Uterus (tissue), 4 donors: ENCODE data around the gene THRAP3. TPM values are rescaled to one million over a fixed set of nuclear protein-coding genes. Genes with fewer than 3 reads are reported as not detected.
"Not testable (repeated sequence)": the region's sequence is repeated elsewhere in the genome, so short reads cannot be mapped to it uniquely, and the experiment has no call there.

Experiments used
- DNase-seq, 2 donors: peaks; one replicate each; pipeline ENCODE4 v3.0.0-alpha.2; 2019 to 2020
- H3K27ac ChIP-seq, 2 donors: fragments of 200-600 bp; sonication (generic); 1 replicate in 1 of 2; 2 replicates in 1 of 2; pipeline ENCODE4 v1.5.1; 2016 to 2018
- H3K27me3 ChIP-seq, 2 donors: fragments of 200-600 bp; sonication (generic); one replicate each; pipeline ENCODE4 v1.5.1; 2018 to 2019; ENCODE audit warnings: control low read depth in 1 of 2
- H3K36me3 ChIP-seq, 2 donors: fragments of 200-600 bp; sonication (generic); one replicate each; pipeline ENCODE4 v1.5.1; 2019; ENCODE audit warnings: control low read depth in 1 of 2
- H3K4me1 ChIP-seq, 2 donors: fragments of 200-600 bp; sonication (generic); one replicate each; pipeline ENCODE4 v1.5.1; 2018 to 2019; ENCODE audit warnings: control low read depth in 1 of 2
- H3K4me3 ChIP-seq, 2 donors: fragments of 200-600 bp; sonication (generic); 1 replicate in 1 of 2; 2 replicates in 1 of 2; pipeline ENCODE4 v1.5.1; 2018 to 2019; ENCODE audit warnings: mild to moderate bottlenecking in 1 of 2
- H3K9me3 ChIP-seq, 2 donors: fragments of 200-600 bp; sonication (generic); one replicate each; pipeline ENCODE4 v1.5.1; 2019; ENCODE audit warnings: control low read depth in 1 of 2
- CTCF ChIP-seq, 4 experiments: fragments of 200-600 bp in 2 of 4; fragments of 450-650 bp in 2 of 4; sonication (generic) in 2 of 4; IDR thresholded peaks; one replicate each; pipeline ENCODE4 v1.5.1; 2016 to 2019; ENCODE audit warnings: antibody characterized with exemption in 4 of 4, mild to moderate bottlenecking in 2 of 4, moderate library complexity in 1 of 4
- POLR2A ChIP-seq, 2 donors: fragments of 450-650 bp; IDR thresholded peaks; one replicate each; pipeline ENCODE4 v1.6.1; 2016; ENCODE audit warnings: antibody characterized with exemption in 2 of 2, mild to moderate bottlenecking in 1 of 2, moderate library complexity in 1 of 2
- intact Hi-C: fragments of 100-400 bp; cut with DNase I; formaldehyde crosslinking; loops from one replicate; pipeline ENCODE4 v1.15.1; 2023; ENCODE audit warnings: low total_unique reads
- total RNA-seq, 4 donors: library from RNA; depleted of rRNA in 3 of 4; stranded (reverse); fragments of >200 nt in 3 of 4; gene quantifications; one replicate each; pipeline versions ENCODE4 v1.1.0 to v1.2.4, GENCODE V29; 2014 to 2023
- donor health status: DM: yes; HTN: yes; CAD: no.

THRAP3 gene
- total RNA-seq, 4 donors from 2014 or later = 21.3 to 99.1 (median 67.5) TPM

GRCh38 chr1:36183309-36183856 is 40.9 kb upstream of the THRAP3 start:
- H3K27me3 ChIP-seq = no peaks in the 10 kb centered on the region
- H3K27ac ChIP-seq = peak overlapping the region; percentile 44 to 67
- no peak overlapping the region for H3K4me3 ChIP-seq
- H3K4me1 ChIP-seq = peaks cover 0 to 3% of the 10 kb centered on the region in 2 donors
- intact Hi-C loops = loop anchor here (10.0 kb wide), 1 partner anchor 89 kb away; no protein-coding TSS in a partner anchor
- H3K9me3 ChIP-seq = no peaks in the 10 kb centered on the region
- TF ChIP-seq CTCF (IDR thresholded peaks at IDR 0.05) = no peak
- TF ChIP-seq POLR2A (IDR thresholded peaks at IDR 0.05) = no peak
- DNase-seq = peak in 1 of 2 donors; percentile 59
- no peaks in the 10 kb centered on the region for H3K36me3 ChIP-seq

- no peaks in the 10 kb centered on the region for H3K9me3 ChIP-seq
- TF ChIP-seq POLR2A (IDR thresholded peaks at IDR 0.05) (peak; percentile 5 to 14), CTCF (IDR thresholded peaks at IDR 0.05) (peak; percentile 80 to 97 (median 91))
- H3K36me3 ChIP-seq = no peaks in the 10 kb centered on the region
- H3K4me3 ChIP-seq = no peak overlapping the region
- peaks cover 0 to 3% of the 10 kb centered on the region in 2 donors for H3K4me1 ChIP-seq
- H3K27ac ChIP-seq = peak overlapping the region; percentile 74 to 91
- peak; percentile 82 to 88 for DNase-seq
- intact Hi-C loops = loop anchor here (2.0 to 10.0 kb wide), 2 partner anchors 37 to 93 kb away; no protein-coding TSS in a partner anchor
- H3K27me3 ChIP-seq = no peaks in the 10 kb centered on the region
These were observed 36.2 kb upstream of the THRAP3 start for GRCh38 chr1:36187800-36188593.

- H3K4me1 ChIP-seq, intact Hi-C loops, H3K9me3 ChIP-seq, H3K4me3 ChIP-seq, H3K27me3 ChIP-seq, DNase-seq, H3K36me3 ChIP-seq, H3K27ac ChIP-seq: not testable (repeated sequence)
These were observed 27.4 kb upstream of the THRAP3 start for GRCh38 chr1:36196805-36197204.

GRCh38 chr1:36198641-36199040 is 25.6 kb upstream of the THRAP3 start:
- TF ChIP-seq CTCF (IDR thresholded peaks at IDR 0.05) (no peak), POLR2A (IDR thresholded peaks at IDR 0.05) (no peak)
- no peak for DNase-seq
- Histone ChIP-seq H3K9me3 (no peaks in the 10 kb centered on the region), H3K4me3 (no peak overlapping the region), H3K36me3 (no peaks in the 10 kb centered on the region), H3K27ac (no peak overlapping the region), H3K4me1 (no peaks in the 10 kb centered on the region), H3K27me3 (no peaks in the 10 kb centered on the region)
- intact Hi-C loops = no loop called here

GRCh38 chr1:36199934-36200741 is 24.1 kb upstream of the THRAP3 start:
- no peaks in the 10 kb centered on the region for H3K36me3 ChIP-seq
- H3K27me3 ChIP-seq = no peaks in the 10 kb centered on the region
- peak overlapping the region in 1 of 2 donors; percentile 54 for H3K27ac ChIP-seq
- H3K4me3 ChIP-seq = no peak overlapping the region
- H3K4me1 ChIP-seq = no peaks in the 10 kb centered on the region
- TF ChIP-seq POLR2A (IDR thresholded peaks at IDR 0.05) (no peak), CTCF (IDR thresholded peaks at IDR 0.05) (no peak)
- no peaks in the 10 kb centered on the region for H3K9me3 ChIP-seq
- intact Hi-C loops = no loop called here
- no peak for DNase-seq
